Karpas-422 (cell line): Measurements from ENCODE around the gene HDAC10. TPM values are rescaled to one million over a fixed set of nuclear protein-coding genes. Genes with fewer than 3 reads are reported as not detected.

Experiments
- DNase-seq: peaks from one replicate; pipeline ENCODE4 v3.0.0-alpha.2; 2015
- H2AFZ ChIP-seq: fragments of 200-600 bp; sonication (generic); 2 replicates; pipeline ENCODE4 v1.6.1; 2014; ENCODE audit warnings: antibody characterized with exemption, low read length, mixed read lengths
- H3K27ac ChIP-seq: fragments of 200-600 bp; sonication (generic); 2 replicates; pipeline ENCODE4 v1.5.1; 2014; ENCODE audit warnings: mild to moderate bottlenecking, low read length, moderate library complexity
- H3K27me3 ChIP-seq: fragments of 200-600 bp; sonication (generic); 2 replicates; pipeline ENCODE4 v1.6.1; 2014; ENCODE audit warnings: low read length, mixed read lengths
- H3K36me3 ChIP-seq: fragments of 200-600 bp; sonication (generic); 2 replicates; pipeline ENCODE4 v1.6.1; 2014; ENCODE audit warnings: low read length, mixed read lengths; ENCODE audit not compliant: insufficient read depth
- H3K4me1 ChIP-seq: fragments of 200-600 bp; sonication (generic); 2 replicates; pipeline ENCODE4 v1.6.1; 2014; ENCODE audit warnings: mild to moderate bottlenecking, low read length, mixed read lengths
- H3K4me2 ChIP-seq: fragments of 200-600 bp; sonication (generic); 2 replicates; pipeline ENCODE4 v1.6.1; 2014; ENCODE audit warnings: low read length, low read depth, mild to moderate bottlenecking; ENCODE audit not compliant: poor library complexity, severe bottlenecking
- H3K4me3 ChIP-seq: fragments of 200-600 bp; sonication (generic); 2 replicates; pipeline ENCODE4 v1.5.1; 2014; ENCODE audit warnings: mild to moderate bottlenecking, antibody characterized with exemption, low read length, mixed read lengths
- H3K79me2 ChIP-seq: fragments of 200-600 bp; sonication (generic); 2 replicates; pipeline ENCODE4 v1.6.1; 2014; ENCODE audit warnings: mild to moderate bottlenecking, low read length, mixed read lengths
- H3K9ac ChIP-seq: fragments of 200-600 bp; sonication (generic); 2 replicates; pipeline ENCODE4 v1.6.0; 2014; ENCODE audit warnings: low read length
- H3K9me2 ChIP-seq: fragments of 200-600 bp; sonication (generic), shearing (Covaris generic); replicated peaks from 2 replicates; pipeline ENCODE4 v1.6.0; 2014; ENCODE audit warnings: mild to moderate bottlenecking, low read length, moderate library complexity; ENCODE audit not compliant: insufficient read depth
- H3K9me3 ChIP-seq: fragments of 300-700, 200-600 bp; sonication (generic); 2 replicates; pipeline ENCODE4 v1.6.1; 2014; ENCODE audit warnings: low read length, mixed read lengths
- H4K20me1 ChIP-seq: fragments of 200-600 bp; sonication (generic); 2 replicates; pipeline ENCODE4 v1.6.1; 2014; ENCODE audit warnings: mild to moderate bottlenecking, antibody characterized with exemption, low read length, low read depth; ENCODE audit not compliant: insufficient read depth
- total RNA-seq: library from RNA; depleted of rRNA; stranded (reverse); fragments of >200 nt; shearing (Covaris generic); gene quantifications from 2 replicates; pipeline ENCODE4 v1.2.3, GENCODE V29; 2014; ENCODE audit warnings: low replicate concordance

Gene HDAC10
- total RNA-seq, 1 experiment from 2014 or later: 42.3 TPM

- Histone ChIP-seq H3K36me3 (no peaks in the 10 kb centered on the region; the same call in 1 of the 2 replicates), H3K79me2 (peaks cover 25% of the 10 kb centered on the region), H3K27ac (peak overlapping the region; percentile 78), H3K9ac (peak overlapping the region; percentile 98), H3K9me3 (no peaks in the 10 kb centered on the region), H3K9me2 (no peaks in the 10 kb centered on the region), H2AFZ (no peak overlapping the region), H3K4me3 (peak overlapping the region; percentile 97), H4K20me1 (no peaks in the 10 kb centered on the region), H3K4me2 (peak overlapping the region; percentile 75), H3K27me3 (no peaks in the 10 kb centered on the region), H3K4me1 (peaks cover 24% of the 10 kb centered on the region)
- DNase-seq: peak; percentile 86
These were observed 11.4 kb upstream of the HDAC10 start for GRCh38 chr22:50262460-50262911.

- Histone ChIP-seq H3K36me3 (no peaks in the 10 kb centered on the region; the same call in 1 of the 2 replicates), H3K4me2 (peak within 1 kb of the TSS; percentile 99), H3K27ac (peak within 1 kb of the TSS; percentile 79), H3K4me1 (peaks cover 24% of the 10 kb centered on the region), H3K9ac (peak within 1 kb of the TSS; percentile 98), H3K4me3 (peak within 1 kb of the TSS; percentile 97), H3K9me2 (no peaks in the 10 kb centered on the region), H3K9me3 (no peaks in the 10 kb centered on the region), H2AFZ (no peak within 1 kb of the TSS), H4K20me1 (no peaks in the 10 kb centered on the region), H3K79me2 (peaks cover 25% of the 10 kb centered on the region), H3K27me3 (no peaks in the 10 kb centered on the region)
- DNase-seq: peak; percentile 90
These were observed 10.8 kb upstream of the HDAC10 start, which contains the start of gene MAPK12 for GRCh38 chr22:50261615-50262459. TSS of gene MAPK12 (minus strand) at chr22:50261683. CDS start at chr22:50261509, 174 bp downstream.

GRCh38 chr22:50260801-50261614 is 9.9 kb upstream of the HDAC10 start:
- peak overlapping the region; percentile 97 for H3K4me3 ChIP-seq
- no peak overlapping the region for H2AFZ ChIP-seq
- H3K27me3 ChIP-seq: no peaks in the 10 kb centered on the region
- H3K9ac ChIP-seq: peak overlapping the region; percentile 98
- H4K20me1 ChIP-seq: no peaks in the 10 kb centered on the region
- no peaks in the 10 kb centered on the region for H3K9me3 ChIP-seq
- H3K79me2 ChIP-seq: peaks cover 25% of the 10 kb centered on the region
- H3K36me3 ChIP-seq: no peaks in the 10 kb centered on the region; the same call in 1 of the 2 replicates
- DNase-seq: peak; percentile 84
- no peaks in the 10 kb centered on the region for H3K9me2 ChIP-seq
- H3K27ac ChIP-seq: peak overlapping the region; percentile 79
- peak overlapping the region; percentile 99 for H3K4me2 ChIP-seq
- peaks cover 24% of the 10 kb centered on the region for H3K4me1 ChIP-seq

- Histone ChIP-seq H3K27me3 (no peaks in the 10 kb centered on the region), H3K4me3 (peak overlapping the region; percentile 97), H3K4me1 (peaks cover 24% of the 10 kb centered on the region), H3K27ac (peak overlapping the region; percentile 79), H3K79me2 (peaks cover 25% of the 10 kb centered on the region), H3K36me3 (no peaks in the 10 kb centered on the region; the same call in 1 of the 2 replicates), H3K9me2 (no peaks in the 10 kb centered on the region), H3K9ac (peak overlapping the region; percentile 98), H4K20me1 (no peaks in the 10 kb centered on the region), H2AFZ (no peak overlapping the region), H3K4me2 (peak overlapping the region; percentile 99), H3K9me3 (no peaks in the 10 kb centered on the region)
- DNase-seq: peak; percentile 57
These were observed 9.4 kb upstream of the HDAC10 start for GRCh38 chr22:50260434-50260800.

GRCh38 chr22:50259302-50259701 is 8.2 kb upstream of the HDAC10 start:
- no peak for DNase-seq
- no peak overlapping the region for H2AFZ ChIP-seq
- no peak overlapping the region for H3K4me3 ChIP-seq
- no peaks in the 10 kb centered on the region; the same call in 1 of the 2 replicates for H3K36me3 ChIP-seq
- peaks cover 24% of the 10 kb centered on the region for H3K4me1 ChIP-seq
- H3K79me2 ChIP-seq: peaks cover 25% of the 10 kb centered on the region
- no peak overlapping the region for H3K4me2 ChIP-seq
- H3K27me3 ChIP-seq: no peaks in the 10 kb centered on the region
- no peaks in the 10 kb centered on the region for H3K9me3 ChIP-seq
- no peaks in the 10 kb centered on the region for H4K20me1 ChIP-seq
- no peaks in the 10 kb centered on the region for H3K9me2 ChIP-seq
- H3K27ac ChIP-seq: no peak overlapping the region
- no peak overlapping the region for H3K9ac ChIP-seq

GRCh38 chr22:50258361-50259292 is 7.6 kb upstream of the HDAC10 start:
- Histone ChIP-seq H2AFZ (no peak overlapping the region), H3K4me3 (no peak overlapping the region), H3K79me2 (peaks cover 25% of the 10 kb centered on the region), H4K20me1 (peaks cover 5% of the 10 kb centered on the region; the same call in 1 of the 2 replicates), H3K9me3 (no peaks in the 10 kb centered on the region), H3K4me2 (no peak overlapping the region), H3K9ac (no peak overlapping the region), H3K27ac (no peak overlapping the region), H3K27me3 (no peaks in the 10 kb centered on the region), H3K36me3 (no peaks in the 10 kb centered on the region; the same call in 1 of the 2 replicates), H3K4me1 (peaks cover 23% of the 10 kb centered on the region), H3K9me2 (no peaks in the 10 kb centered on the region)
- DNase-seq: no peak

GRCh38 chr22:50257451-50258360 is 6.6 kb upstream of the HDAC10 start:
- Histone ChIP-seq H3K27me3 (no peaks in the 10 kb centered on the region), H2AFZ (no peak overlapping the region), H3K4me1 (peaks cover 14% of the 10 kb centered on the region), H3K27ac (no peak overlapping the region), H3K4me3 (no peak overlapping the region), H3K9ac (no peak overlapping the region), H3K9me2 (no peaks in the 10 kb centered on the region), H3K36me3 (no peaks in the 10 kb centered on the region; the same call in 1 of the 2 replicates), H4K20me1 (peaks cover 6% of the 10 kb centered on the region; the same call in 1 of the 2 replicates), H3K9me3 (no peaks in the 10 kb centered on the region), H3K79me2 (peaks cover 25% of the 10 kb centered on the region), H3K4me2 (no peak overlapping the region)
- DNase-seq: no peak
